Measurements from ENCODE around the gene URB2. TPM values are rescaled to one million over a fixed set of nuclear protein-coding genes. Genes with fewer than 3 reads are reported as not detected.

Gene URB2
- total RNA-seq, 1 experiment from 2014 or later, result 53.2 TPM

DNA sequence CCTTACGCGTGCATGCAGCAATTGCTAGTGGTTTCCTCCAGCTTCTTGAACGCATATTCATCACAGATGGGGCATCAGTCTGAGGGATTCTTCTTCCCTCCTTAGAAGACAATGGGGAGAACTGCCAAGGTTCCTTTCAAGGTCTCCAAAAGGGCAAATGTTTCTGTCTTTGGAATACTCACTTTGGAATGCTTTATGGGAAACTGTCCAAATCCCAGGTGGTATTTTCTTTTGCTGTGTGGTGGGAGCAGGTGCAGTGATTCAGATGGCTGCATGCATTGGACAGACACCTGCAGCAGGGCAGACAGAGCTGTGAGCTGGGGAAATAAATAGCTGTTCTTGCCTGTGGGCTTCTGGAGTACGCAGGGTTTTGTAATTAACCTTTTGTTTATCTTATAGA, 40.5 kb downstream of the URB2 start:
- H2BK15ac ChIP-seq (ENCODE audit: low read depth, low read length), result no peak overlapping the region
- H3K23ac ChIP-seq (ENCODE audit: insufficient read length, low read depth, low read length), result no peak overlapping the region
- H4K91ac ChIP-seq (ENCODE audit: insufficient read length, low read depth, low read length), result no peak overlapping the region
- H3K4me2 ChIP-seq (ENCODE audit: insufficient read depth, insufficient read length, low read length), result no peak overlapping the region
- no peaks in the 10 kb centered on the region for H3K9me3 Mint-ChIP-seq
- H3K4me1 Mint-ChIP-seq, result peaks cover 0 to 7% of the 10 kb centered on the region in 2 experiments; a peak in 1 of 4 replicates
- no peaks in the 10 kb centered on the region for H3K4me1 ChIP-seq (ENCODE audit: insufficient read depth, low read length)
- H3K9me3 ChIP-seq (ENCODE audit: control insufficient read depth, low read depth, low read length), result no peaks in the 10 kb centered on the region
- H3K27ac ChIP-seq (ENCODE audit: insufficient read length, low read depth, low read length), result no peak overlapping the region
- H2AFZ ChIP-seq (ENCODE audit: low read length), result no peak overlapping the region
- H4K5ac ChIP-seq (ENCODE audit: insufficient read length, low read depth, low read length), result no peak overlapping the region
- H3K27me3 ChIP-seq (ENCODE audit: insufficient read depth, low read length), result no peaks in the 10 kb centered on the region
- WGBS (ENCODE audit: extremely low coverage, insufficient read length, low lambda C conversion rate), result no CpG with 5 or more reads among the region's 4 CpGs
- H2BK20ac ChIP-seq (ENCODE audit: low read depth, low read length, poor library complexity, severe bottlenecking), result no peak overlapping the region
- no peak overlapping the region for H3T11ph ChIP-seq (ENCODE audit: low read length)
- no peak overlapping the region for H2BK5ac ChIP-seq (ENCODE audit: insufficient read length, low read length)
- no peaks in the 10 kb centered on the region for H3K27me3 Mint-ChIP-seq (ENCODE audit: low read depth)
- no peak overlapping the region for H3K18ac ChIP-seq (ENCODE audit: insufficient read length, low read depth, low read length)
- peaks cover 0 to 5% (median 4%) of the 10 kb centered on the region in 3 experiments; a peak in 5 of 7 replicates for H3K36me3 Mint-ChIP-seq (ENCODE audit: insufficient read depth in 1 of 3, low read depth in 3 of 3)
- no peak for DNase-seq
- H3K23me2 ChIP-seq (ENCODE audit: insufficient read length, low read depth, low read length, poor library complexity, severe bottlenecking), result no peaks in the 10 kb centered on the region
- no peaks in the 10 kb centered on the region for H3K79me2 ChIP-seq (ENCODE audit: insufficient read depth, low read length)
- no peak overlapping the region for H3K4me3 Mint-ChIP-seq
- H4K20me1 ChIP-seq (ENCODE audit: control insufficient read depth, insufficient read depth, insufficient read length), result no peaks in the 10 kb centered on the region
- no peak overlapping the region for H3K4ac ChIP-seq (ENCODE audit: low read depth, low read length)
- H3K14ac ChIP-seq (ENCODE audit: insufficient read depth, low read length), result no peak overlapping the region
- no peak overlapping the region for H4K8ac ChIP-seq (replicated peaks; ENCODE audit: insufficient read length, low read depth, low read length)
- H3K27ac Mint-ChIP-seq, result no peak overlapping the region
- H2BK12ac ChIP-seq (ENCODE audit: insufficient read length, low read depth, low read length), result no peak overlapping the region
- no peak overlapping the region for H2BK120ac ChIP-seq (ENCODE audit: low read depth, low read length, poor library complexity, severe bottlenecking)
- H2AK5ac ChIP-seq (ENCODE audit: insufficient read length, low read length), result no peak overlapping the region
- no peak overlapping the region for H3K56ac ChIP-seq (ENCODE audit: insufficient read length, low read depth, low read length)
- TF ChIP-seq, protein P1, sequence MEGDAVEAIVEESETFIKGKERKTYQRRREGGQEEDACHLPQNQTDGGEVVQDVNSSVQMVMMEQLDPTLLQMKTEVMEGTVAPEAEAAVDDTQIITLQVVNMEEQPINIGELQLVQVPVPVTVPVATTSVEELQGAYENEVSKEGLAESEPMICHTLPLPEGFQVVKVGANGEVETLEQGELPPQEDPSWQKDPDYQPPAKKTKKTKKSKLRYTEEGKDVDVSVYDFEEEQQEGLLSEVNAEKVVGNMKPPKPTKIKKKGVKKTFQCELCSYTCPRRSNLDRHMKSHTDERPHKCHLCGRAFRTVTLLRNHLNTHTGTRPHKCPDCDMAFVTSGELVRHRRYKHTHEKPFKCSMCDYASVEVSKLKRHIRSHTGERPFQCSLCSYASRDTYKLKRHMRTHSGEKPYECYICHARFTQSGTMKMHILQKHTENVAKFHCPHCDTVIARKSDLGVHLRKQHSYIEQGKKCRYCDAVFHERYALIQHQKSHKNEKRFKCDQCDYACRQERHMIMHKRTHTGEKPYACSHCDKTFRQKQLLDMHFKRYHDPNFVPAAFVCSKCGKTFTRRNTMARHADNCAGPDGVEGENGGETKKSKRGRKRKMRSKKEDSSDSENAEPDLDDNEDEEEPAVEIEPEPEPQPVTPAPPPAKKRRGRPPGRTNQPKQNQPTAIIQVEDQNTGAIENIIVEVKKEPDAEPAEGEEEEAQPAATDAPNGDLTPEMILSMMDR (conservative IDR thresholded peaks at IDR 0.05), result no peak
- H3K79me1 ChIP-seq (ENCODE audit: insufficient read depth, low read depth, low read length, poor library complexity, severe bottlenecking), result no peaks in the 10 kb centered on the region
- no peak overlapping the region for H3K9ac ChIP-seq (ENCODE audit: extremely low read depth, insufficient read length, low read length)

All from H9 (cell line).